Activated T-helper 1 cell treated with anti-CD3 and anti-CD28 coated beads, Interleukin-12 subunit alpha, Interleukin-12 subunit beta, Interleukin-2, Interleukin-4 antibody, amounts not matched to agents 30 ng/mL and 10 ng/mL and 1 ng/mL, durations not matched to agents 14 hours and 24 hours and 36 hours (primary cell): ENCODE data around the gene EPHX1. TPM values are rescaled to one million over a fixed set of nuclear protein-coding genes. Genes with fewer than 3 reads are reported as not detected.
A peak's percentile ranks its signal among the peaks of the same experiment; 100 is the strongest.
"Not testable (repeated sequence)": the region's sequence is repeated elsewhere in the genome, so short reads cannot be mapped to it uniquely, and the experiment has no call there.

Experiments used
- DNase-seq: peaks from one replicate; pipeline ENCODE4 v3.0.0; 2021; ENCODE audit warnings: low spot score
- H3K27ac Mint-ChIP-seq: one replicate; pipeline ENCODE4 v1.8.0; 2021; ENCODE audit warnings: mild to moderate bottlenecking, mixed read lengths
- H3K27me3 Mint-ChIP-seq: one replicate; pipeline ENCODE4 v1.8.0; 2022; ENCODE audit warnings: mild to moderate bottlenecking, moderate library complexity, mixed read lengths; ENCODE audit not compliant: insufficient read depth
- H3K36me3 Mint-ChIP-seq: one replicate; pipeline ENCODE4 v1.8.0; 2021; ENCODE audit warnings: low read depth, mixed read lengths
- H3K4me1 Mint-ChIP-seq: one replicate; pipeline ENCODE4 v1.8.0; 2021; ENCODE audit warnings: low read depth, mixed read lengths
- H3K4me3 Mint-ChIP-seq: one replicate; pipeline ENCODE4 v1.8.0; 2021; ENCODE audit warnings: mild to moderate bottlenecking, moderate library complexity, mixed read lengths
- H3K9me3 Mint-ChIP-seq: one replicate; pipeline ENCODE4 v1.8.0; 2021; ENCODE audit warnings: mixed read lengths
- intact Hi-C: fragments of 100-400 bp; cut with micrococcal nuclease; formaldehyde crosslinking; loops from one replicate; pipeline ENCODE4 v1.15.1; 2024
- total RNA-seq: library from RNA; stranded (reverse); gene quantifications from 2 replicates; pipeline ENCODE4 v1.2.3, GENCODE V29; 2022

Gene EPHX1
- total RNA-seq, 1 donor from 2014 or later, result 1.6 TPM

- Mint-ChIP-seq H3K27me3 (peaks cover 5% of the 10 kb centered on the region), H3K27ac (peak overlapping the region; percentile 8), H3K36me3 (no peaks in the 10 kb centered on the region), H3K9me3 (no peaks in the 10 kb centered on the region), H3K4me3 (no peak overlapping the region), H3K4me1 (peaks cover 5% of the 10 kb centered on the region)
- no peak for DNase-seq
- intact Hi-C loops, result loop anchor here (10.0 kb wide), 2 partner anchors 294 to 634 kb away; partner anchors contain the start of genes H3-3A and PARP1
Observed at GRCh38 chr1:225770561-225771248, 39.2 kb upstream of the EPHX1 start.

GRCh38 chr1:225771661-225772322, 38.1 kb upstream of the EPHX1 start:
- DNase-seq, result no peak
- no peaks in the 10 kb centered on the region for H3K36me3 Mint-ChIP-seq
- H3K27me3 Mint-ChIP-seq, result peaks cover 2% of the 10 kb centered on the region
- H3K27ac Mint-ChIP-seq, result no peak overlapping the region
- no peak overlapping the region for H3K4me3 Mint-ChIP-seq
- H3K9me3 Mint-ChIP-seq, result no peaks in the 10 kb centered on the region
- intact Hi-C loops, result loop anchor here (1.0 to 10.0 kb wide), 3 partner anchors 293 to 633 kb away; partner anchors contain the start of genes H3-3A and PARP1
- H3K4me1 Mint-ChIP-seq, result peaks cover 5% of the 10 kb centered on the region

GRCh38 chr1:225772323-225772768, 37.6 kb upstream of the EPHX1 start:
- Mint-ChIP-seq H3K27me3 (peaks cover 2% of the 10 kb centered on the region), H3K27ac (no peak overlapping the region), H3K4me1 (peaks cover 5% of the 10 kb centered on the region), H3K36me3 (no peaks in the 10 kb centered on the region), H3K4me3 (no peak overlapping the region), H3K9me3 (no peaks in the 10 kb centered on the region)
- DNase-seq, result no peak
- intact Hi-C loops, result loop anchor here (1.0 to 10.0 kb wide), 3 partner anchors 292 to 632 kb away; partner anchors contain the start of genes H3-3A and PARP1

- Mint-ChIP-seq H3K4me1 (peaks cover 5% of the 10 kb centered on the region), H3K9me3 (no peaks in the 10 kb centered on the region), H3K4me3 (no peak overlapping the region), H3K27ac (no peak overlapping the region), H3K36me3 (no peaks in the 10 kb centered on the region), H3K27me3 (peaks cover 2% of the 10 kb centered on the region)
- no peak for DNase-seq
- intact Hi-C loops, result loop anchor here (1.0 to 10.0 kb wide), 3 partner anchors 292 to 632 kb away; partner anchors contain the start of genes H3-3A and PARP1
Observed at GRCh38 chr1:225772848-225773247, 37.1 kb upstream of the EPHX1 start.

- peaks cover 2% of the 10 kb centered on the region for H3K27me3 Mint-ChIP-seq
- peaks cover 9% of the 10 kb centered on the region for H3K4me1 Mint-ChIP-seq
- no peaks in the 10 kb centered on the region for H3K9me3 Mint-ChIP-seq
- no peak overlapping the region for H3K4me3 Mint-ChIP-seq
- no peak overlapping the region for H3K27ac Mint-ChIP-seq
- no peak for DNase-seq
- intact Hi-C loops, result loop anchor here (10.0 kb wide), 2 partner anchors 290 to 630 kb away; partner anchors contain the start of genes H3-3A and PARP1
- peaks cover 4% of the 10 kb centered on the region for H3K36me3 Mint-ChIP-seq
Observed at GRCh38 chr1:225774281-225775147, 35.4 kb upstream of the EPHX1 start.

GRCh38 chr1:225776294-225776693, 33.6 kb upstream of the EPHX1 start:
- H3K4me3 Mint-ChIP-seq, result no peak overlapping the region
- no peak for DNase-seq
- no peaks in the 10 kb centered on the region for H3K9me3 Mint-ChIP-seq
- H3K4me1 Mint-ChIP-seq, result peaks cover 22% of the 10 kb centered on the region
- intact Hi-C loops, result loop anchor here (10.0 kb wide), 2 partner anchors 289 to 629 kb away; partner anchors contain the start of genes H3-3A and PARP1
- H3K27me3 Mint-ChIP-seq, result no peaks in the 10 kb centered on the region
- H3K27ac Mint-ChIP-seq, result no peak overlapping the region
- peaks cover 10% of the 10 kb centered on the region for H3K36me3 Mint-ChIP-seq

GRCh38 chr1:225777058-225777582, 32.8 kb upstream of the EPHX1 start:
- Mint-ChIP-seq H3K36me3 (peaks cover 11% of the 10 kb centered on the region), H3K4me1 (peaks cover 23% of the 10 kb centered on the region), H3K27me3 (no peaks in the 10 kb centered on the region), H3K9me3 (no peaks in the 10 kb centered on the region), H3K27ac (no peak overlapping the region), H3K4me3 (no peak overlapping the region)
- no peak for DNase-seq
- intact Hi-C loops, result loop anchor here (1.0 to 10.0 kb wide), 11 partner anchors 33 to 628 kb away; partner anchors contain the start of genes EPHX1, H3-3A, LBR and PARP1

GRCh38 chr1:225777583-225778336, 32.2 kb upstream of the EPHX1 start, which contains the start of gene SRP9:
SRP9 (plus strand) TSS chr1:225777826; CDS start chr1:225777941, 115 bp downstream.
- no peak within 1 kb of the TSS for H3K27ac Mint-ChIP-seq
- H3K4me3 Mint-ChIP-seq, result no peak within 1 kb of the TSS
- intact Hi-C loops, result loop anchor here (1.0 to 10.0 kb wide), 12 partner anchors 33 to 627 kb away; partner anchors contain the start of genes EPHX1, H3-3A, LBR and PARP1
- H3K4me1 Mint-ChIP-seq, result peaks cover 29% of the 10 kb centered on the region
- no peaks in the 10 kb centered on the region for H3K9me3 Mint-ChIP-seq
- no peaks in the 10 kb centered on the region for H3K27me3 Mint-ChIP-seq
- DNase-seq, result peak; percentile 99
- H3K36me3 Mint-ChIP-seq, result peaks cover 17% of the 10 kb centered on the region

GRCh38 chr1:225778337-225778669, 31.6 kb upstream of the EPHX1 start:
- Mint-ChIP-seq H3K27me3 (no peaks in the 10 kb centered on the region), H3K9me3 (no peaks in the 10 kb centered on the region), H3K4me3 (no peak overlapping the region), H3K36me3 (peaks cover 18% of the 10 kb centered on the region), H3K27ac (no peak overlapping the region), H3K4me1 (peaks cover 35% of the 10 kb centered on the region)
- intact Hi-C loops, result loop anchor here (1.0 to 10.0 kb wide), 3 partner anchors 221 to 626 kb away; partner anchors contain the start of genes H3-3A, PARP1 and SDE2
- no peak for DNase-seq

- not testable (repeated sequence) for H3K9me3 Mint-ChIP-seq, H3K27ac Mint-ChIP-seq, H3K27me3 Mint-ChIP-seq, H3K4me3 Mint-ChIP-seq, DNase-seq
- Mint-ChIP-seq H3K36me3 (peaks cover 24% of the 10 kb centered on the region), H3K4me1 (peaks cover 42% of the 10 kb centered on the region)
- intact Hi-C loops, result loop anchor here (10.0 kb wide), 2 partner anchors 286 to 626 kb away; partner anchors contain the start of genes H3-3A and PARP1
Observed at GRCh38 chr1:225779165-225779564, 30.8 kb upstream of the EPHX1 start.

GRCh38 chr1:225780134-225780533, 29.8 kb upstream of the EPHX1 start:
- intact Hi-C loops, result loop anchor here (10.0 kb wide), 1 partner anchor 1345 kb away; the partner anchor contains the start of gene WDR26
- no peak for DNase-seq
- H3K4me1 Mint-ChIP-seq, result peaks cover 38% of the 10 kb centered on the region
- H3K27me3 Mint-ChIP-seq, result no peaks in the 10 kb centered on the region
- H3K36me3 Mint-ChIP-seq, result peaks cover 24% of the 10 kb centered on the region
- peak overlapping the region; percentile 44 for H3K4me3 Mint-ChIP-seq
- no peak overlapping the region for H3K27ac Mint-ChIP-seq
- no peaks in the 10 kb centered on the region for H3K9me3 Mint-ChIP-seq
